ENCODE data around the gene C11orf65. TPM values are rescaled to one million over a fixed set of nuclear protein-coding genes. Genes with fewer than 3 reads are reported as not detected.
"Not testable (repeated sequence)": the region's sequence is repeated elsewhere in the genome, so short reads cannot be mapped to it uniquely, and the experiment has no call there.

Gene C11orf65
- polyA plus RNA-seq, 3 donors: 2.1 to 3.1 (median 2.3) TPM

- not testable (repeated sequence) for DNase-seq (ENCODE audit: low read depth in 3 of 3, low spot score in 2 of 3)
These were observed 93.8 kb downstream of the C11orf65 start for GRCh38 chr11:108373505-108373904.

- DNase-seq (ENCODE audit: low read depth in 3 of 3, low spot score in 2 of 3): no peak
These were observed 96.3 kb downstream of the C11orf65 start for GRCh38 chr11:108370990-108371389.

- no peak for DNase-seq (ENCODE audit: low read depth in 3 of 3, low spot score in 2 of 3)
These were observed 97.0 kb downstream of the C11orf65 start for GRCh38 chr11:108370315-108370714.

GRCh38 chr11:108369064-108369463 lies 98.3 kb downstream of the C11orf65 start:
- no peak for DNase-seq (ENCODE audit: low read depth in 3 of 3, low spot score in 2 of 3)

DNA sequence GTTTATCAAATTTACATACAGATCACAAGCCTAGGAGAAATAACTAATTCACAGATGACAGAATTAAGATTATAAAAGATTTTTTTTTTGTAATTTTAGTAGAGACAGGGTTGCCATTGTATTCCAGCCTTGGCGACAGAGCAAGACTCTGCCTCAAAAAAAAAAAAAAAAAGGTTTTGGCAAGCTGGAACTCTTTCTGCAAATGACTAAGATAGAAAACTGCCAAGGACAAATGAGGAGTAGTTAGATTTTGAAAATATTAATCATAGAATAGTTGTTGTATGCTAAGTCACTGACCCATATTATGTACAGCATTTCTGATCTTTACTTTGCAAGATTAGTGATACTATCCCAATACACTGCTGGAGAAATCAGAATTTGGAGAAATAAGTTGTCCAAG lies 99.2 kb downstream of the C11orf65 start:
- no peak for DNase-seq (ENCODE audit: low read depth in 3 of 3, low spot score in 2 of 3)

- no peak for DNase-seq (ENCODE audit: low read depth in 3 of 3, low spot score in 2 of 3)
These were observed 103.2 kb downstream of the C11orf65 start for GRCh38 chr11:108364159-108364558.

DNA sequence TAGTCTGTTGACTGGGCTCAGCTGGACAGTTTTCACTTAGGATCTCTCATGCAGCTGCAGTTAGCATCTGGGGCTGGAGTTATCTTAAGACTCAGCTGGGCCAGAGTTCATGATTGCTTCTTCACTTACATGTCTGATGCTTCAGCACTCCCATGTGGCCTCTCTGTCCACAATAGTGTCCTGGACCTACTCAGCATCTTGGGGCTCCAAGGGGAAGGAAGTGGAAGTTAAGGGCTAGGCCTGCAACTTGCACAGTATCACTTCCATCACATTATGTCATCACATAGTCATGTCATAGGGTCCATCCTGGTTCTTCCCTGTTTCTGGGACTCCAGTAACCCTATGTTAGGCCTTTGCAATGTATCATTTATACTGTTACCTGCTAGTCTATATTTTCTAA lies 115.9 kb downstream of the C11orf65 start:
- no peak for DNase-seq (ENCODE audit: low read depth in 3 of 3, low spot score in 2 of 3)

DNA sequence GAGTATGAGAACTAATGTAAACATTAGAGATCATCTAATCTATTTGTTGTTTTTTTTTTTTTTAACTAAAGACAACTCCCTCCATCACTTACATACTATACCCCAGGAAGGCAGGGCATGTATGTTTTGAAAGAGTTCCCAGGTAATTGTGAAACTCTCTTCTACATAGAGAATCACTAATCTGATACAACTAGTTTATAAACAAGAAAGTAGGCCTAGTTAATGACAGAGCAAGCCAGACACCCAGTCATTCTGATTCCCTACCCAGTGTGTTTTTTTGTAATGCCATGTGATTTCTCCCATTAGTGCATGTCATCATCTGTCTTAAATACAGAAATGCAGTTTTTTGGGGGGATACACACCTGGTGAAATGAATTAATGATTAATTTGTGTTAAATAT lies 120.9 kb downstream of the C11orf65 start:
- DNase-seq (ENCODE audit: low read depth in 3 of 3, low spot score in 2 of 3): no peak

GRCh38 chr11:108345767-108346166 lies 121.6 kb downstream of the C11orf65 start:
- DNase-seq (ENCODE audit: low read depth in 3 of 3, low spot score in 2 of 3): no peak

DNA sequence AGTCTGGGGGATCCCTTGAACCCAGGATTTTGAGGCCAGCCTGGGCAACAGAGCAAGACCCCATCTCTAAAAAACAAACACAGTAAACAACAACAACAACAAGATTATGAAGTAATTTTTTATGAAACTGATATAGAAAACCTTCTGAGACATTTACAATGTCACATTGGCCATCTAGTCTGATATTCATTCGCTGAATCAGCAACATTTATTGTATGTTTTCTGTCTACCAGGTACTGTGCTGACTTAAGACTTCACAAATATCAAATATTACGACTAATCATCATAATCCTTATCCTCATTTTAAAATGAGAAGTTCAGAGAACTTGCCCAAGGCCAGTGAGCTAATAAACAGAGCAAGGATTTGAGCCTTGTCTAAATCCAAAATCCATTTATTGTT lies 123.6 kb downstream of the C11orf65 start:
- no peak for DNase-seq (ENCODE audit: low read depth in 3 of 3, low spot score in 2 of 3)

DNA sequence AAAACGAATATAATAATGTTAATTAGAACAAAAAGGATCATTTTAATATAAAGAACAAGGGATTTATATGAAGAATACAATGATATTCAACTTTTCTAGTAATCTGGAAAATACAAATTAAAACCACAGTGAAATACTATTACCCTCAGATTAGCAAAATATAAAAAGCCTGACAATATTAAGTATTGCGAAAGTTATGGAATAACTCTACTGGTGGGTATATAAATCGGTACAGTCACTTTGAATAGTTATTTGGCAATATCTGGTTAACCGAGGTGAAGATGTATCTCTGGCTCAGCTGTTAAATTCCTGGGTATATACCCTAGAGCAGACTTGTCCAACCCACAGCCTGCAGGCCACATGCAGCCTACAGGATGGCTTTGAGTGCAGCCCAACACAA lies 125.7 kb downstream of the C11orf65 start:
- no peak for DNase-seq (ENCODE audit: low read depth in 3 of 3, low spot score in 2 of 3)

GRCh38 chr11:108340973-108341372 lies 126.4 kb downstream of the C11orf65 start:
- DNase-seq (ENCODE audit: low read depth in 3 of 3, low spot score in 2 of 3): no peak

DNA sequence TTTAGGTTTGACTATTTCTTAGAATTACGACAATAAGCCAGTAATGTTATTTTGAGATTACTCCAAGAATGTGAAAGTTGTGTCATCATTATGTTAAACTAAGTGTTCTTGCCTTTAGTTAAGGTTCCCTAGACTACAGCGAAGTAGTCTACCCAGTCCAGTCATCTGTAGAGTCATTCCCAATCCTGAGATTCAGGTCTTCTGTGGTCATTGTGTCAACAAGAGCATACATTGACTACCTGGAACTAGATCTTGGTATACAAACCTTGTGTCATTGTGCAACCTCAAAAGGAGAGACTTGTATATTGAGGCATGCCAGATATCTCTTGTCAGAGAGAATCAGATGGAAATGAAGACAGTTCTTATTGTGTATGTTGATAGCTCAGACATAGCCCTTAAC lies 128.6 kb downstream of the C11orf65 start:
- no peak for DNase-seq (ENCODE audit: low read depth in 3 of 3, low spot score in 2 of 3)

GRCh38 chr11:108333403-108333899 lies 133.9 kb downstream of the C11orf65 start:
- no peak for DNase-seq (ENCODE audit: low read depth in 3 of 3, low spot score in 2 of 3)

Other genes with a start within 250 kb of the C11orf65 start
- gene NPAT, start 244.9 kb downstream of the C11orf65 start, polyA plus RNA-seq (ENCODE audit: insufficient read length in 3 of 3): 10 to 100 TPM; 18.1 to 21.6 (median 19.5) TPM
- 10 to 100 TPM; 58.7 to 64.6 (median 63.7) TPM for gene ATM, start 244.5 kb downstream of the C11orf65 start, polyA plus RNA-seq (ENCODE audit: insufficient read length in 3 of 3)
- 10 to 100 TPM; 39.8 to 46.0 (median 45.2) TPM for gene POGLUT3, start 30.9 kb upstream of the C11orf65 start, polyA plus RNA-seq (ENCODE audit: insufficient read length in 3 of 3)
- 1 to 10 TPM; 3.7 to 4.0 (median 3.7) TPM for gene EXPH5, start 126.2 kb upstream of the C11orf65 start, polyA plus RNA-seq (ENCODE audit: insufficient read length in 3 of 3)
- 100 to 1,000 TPM in 1 of 3 donors, 10 to 100 TPM in 2; 91.9 to 107 (median 97.4) TPM for gene DDX10, start 197.5 kb upstream of the C11orf65 start, polyA plus RNA-seq (ENCODE audit: insufficient read length in 3 of 3)